ENCODE data around the gene CDH9. TPM values are rescaled to one million over a fixed set of nuclear protein-coding genes. Genes with fewer than 3 reads are reported as not detected.

The CDH9 gene, protein sequence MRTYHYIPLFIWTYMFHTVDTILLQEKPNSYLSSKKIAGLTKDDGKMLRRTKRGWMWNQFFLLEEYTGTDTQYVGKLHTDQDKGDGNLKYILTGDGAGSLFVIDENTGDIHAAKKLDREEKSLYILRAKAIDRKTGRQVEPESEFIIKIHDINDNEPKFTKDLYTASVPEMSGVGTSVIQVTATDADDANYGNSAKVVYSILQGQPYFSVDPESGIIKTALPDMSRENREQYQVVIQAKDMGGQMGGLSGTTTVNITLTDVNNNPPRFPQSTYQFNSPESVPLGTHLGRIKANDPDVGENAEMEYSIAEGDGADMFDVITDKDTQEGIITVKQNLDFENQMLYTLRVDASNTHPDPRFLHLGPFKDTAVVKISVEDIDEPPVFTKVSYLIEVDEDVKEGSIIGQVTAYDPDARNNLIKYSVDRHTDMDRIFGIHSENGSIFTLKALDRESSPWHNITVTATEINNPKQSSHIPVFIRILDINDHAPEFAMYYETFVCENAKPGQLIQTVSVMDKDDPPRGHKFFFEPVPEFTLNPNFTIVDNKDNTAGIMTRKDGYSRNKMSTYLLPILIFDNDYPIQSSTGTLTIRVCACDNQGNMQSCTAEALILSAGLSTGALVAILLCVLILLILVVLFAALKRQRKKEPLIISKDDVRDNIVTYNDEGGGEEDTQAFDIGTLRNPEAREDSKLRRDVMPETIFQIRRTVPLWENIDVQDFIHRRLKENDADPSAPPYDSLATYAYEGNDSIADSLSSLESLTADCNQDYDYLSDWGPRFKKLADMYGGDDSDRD
- not detected for polyA plus RNA-seq

DNA sequence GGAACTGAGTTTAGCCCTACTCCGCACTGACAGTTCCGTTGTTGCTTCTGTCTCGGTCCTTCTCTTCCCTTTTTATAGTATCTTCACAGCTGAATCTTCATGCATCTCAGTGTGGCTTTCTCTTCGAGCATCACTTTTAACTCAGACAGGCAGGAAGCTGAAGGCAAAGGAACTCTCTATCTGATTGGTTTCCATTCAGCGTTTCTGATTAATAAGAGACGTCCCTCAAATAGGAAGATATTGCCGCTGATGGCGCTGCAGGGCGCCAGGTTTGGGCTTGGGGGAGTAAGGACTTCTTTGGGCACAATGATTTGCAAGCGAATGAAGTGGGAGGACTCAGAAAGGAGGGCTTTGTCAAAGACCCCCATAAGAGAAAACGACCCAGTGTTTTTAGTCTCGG, at the start of gene CDH9:
Gene CDH9, minus strand, starts transcription at position 111 of the 400 bp plus-strand sequence. CDS start 50,253 bp downstream, outside the sequence.
- no peaks in the 10 kb centered on the region for H3K27me3 Mint-ChIP-seq
- H3K4me1 Mint-ChIP-seq, result no peaks in the 10 kb centered on the region
- H3K4me3 Mint-ChIP-seq, result no peak within 1 kb of the TSS
- no peak within 1 kb of the TSS for H3K27ac Mint-ChIP-seq
- H3K36me3 Mint-ChIP-seq, result no peaks in the 10 kb centered on the region
- H3K9me3 Mint-ChIP-seq, result peaks cover 0 to 4% (median 0%) of the 10 kb centered on the region in 3 donors

DNA sequence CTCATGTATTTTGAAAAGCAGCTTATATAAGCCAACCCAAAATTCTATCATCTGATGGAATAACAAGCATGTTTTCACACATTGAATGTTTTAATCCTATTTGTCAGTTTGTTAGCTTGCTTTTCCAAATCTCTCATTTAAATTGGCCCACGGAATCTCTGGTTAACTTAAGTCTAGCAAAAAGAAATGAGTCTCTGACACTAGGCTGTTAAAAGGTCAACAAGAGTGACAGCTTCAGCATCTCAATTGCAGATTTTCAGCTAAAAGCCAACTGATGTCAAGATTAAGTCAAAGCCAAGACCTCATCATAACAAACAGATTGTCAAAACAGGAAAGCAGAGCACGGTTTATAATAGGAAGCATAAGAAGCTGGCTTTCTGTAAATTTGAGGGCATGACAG, 49.4 kb upstream of the CDH9 start:
- no peaks in the 10 kb centered on the region for H3K36me3 Mint-ChIP-seq
- H3K4me1 Mint-ChIP-seq, result no peaks in the 10 kb centered on the region
- H3K27me3 Mint-ChIP-seq, result no peaks in the 10 kb centered on the region
- no peak overlapping the region for H3K27ac Mint-ChIP-seq
- H3K9me3 Mint-ChIP-seq, result no peaks in the 10 kb centered on the region
- H3K4me3 Mint-ChIP-seq, result no peak overlapping the region

DNA sequence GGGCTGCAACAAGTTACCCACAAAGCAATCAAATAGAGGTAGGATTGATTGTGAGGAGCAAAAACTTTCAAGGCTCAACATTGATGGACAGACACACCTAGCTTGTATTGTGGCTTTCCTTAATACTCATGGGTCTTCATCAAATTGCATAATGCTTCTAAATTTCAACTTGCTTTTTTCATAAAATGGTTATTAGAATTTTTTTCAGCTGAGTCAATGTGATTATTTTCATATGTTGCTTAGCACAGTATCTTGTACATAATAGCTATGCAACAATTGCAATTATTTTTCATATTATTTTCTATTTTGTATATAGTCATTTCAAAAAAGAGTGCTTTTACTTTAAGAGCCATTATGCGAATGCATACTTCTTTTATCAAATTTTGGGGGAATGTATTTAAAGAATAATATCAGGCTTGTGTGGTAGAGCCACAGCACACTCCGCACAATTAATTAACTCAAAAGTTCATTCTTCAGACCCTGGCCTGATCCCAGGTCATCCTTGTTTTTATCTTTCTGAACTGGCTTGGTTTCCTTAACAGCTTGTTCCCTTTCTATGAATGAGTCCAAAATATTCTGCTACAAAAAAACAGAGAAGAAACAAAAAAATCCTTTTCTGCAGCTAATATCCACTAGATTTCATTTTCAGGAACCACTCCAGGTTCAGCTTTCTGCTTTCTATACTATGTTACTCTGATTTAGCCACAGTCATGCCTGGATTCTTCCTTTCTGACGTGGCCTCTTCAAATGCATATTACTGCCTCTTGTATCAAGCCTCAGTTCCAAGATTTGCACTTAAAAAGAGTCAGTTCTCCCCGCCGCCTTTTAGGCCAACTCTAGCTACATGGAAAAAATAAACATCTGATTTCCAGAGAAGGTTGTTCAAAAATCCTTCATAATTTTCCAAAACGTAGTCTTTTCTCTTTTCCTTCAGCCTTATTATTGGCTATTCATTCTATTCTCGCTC, 45.3 kb upstream of the CDH9 start:
- H3K4me1 Mint-ChIP-seq, result no peaks in the 10 kb centered on the region
- H3K4me3 Mint-ChIP-seq, result no peak overlapping the region

DNA sequence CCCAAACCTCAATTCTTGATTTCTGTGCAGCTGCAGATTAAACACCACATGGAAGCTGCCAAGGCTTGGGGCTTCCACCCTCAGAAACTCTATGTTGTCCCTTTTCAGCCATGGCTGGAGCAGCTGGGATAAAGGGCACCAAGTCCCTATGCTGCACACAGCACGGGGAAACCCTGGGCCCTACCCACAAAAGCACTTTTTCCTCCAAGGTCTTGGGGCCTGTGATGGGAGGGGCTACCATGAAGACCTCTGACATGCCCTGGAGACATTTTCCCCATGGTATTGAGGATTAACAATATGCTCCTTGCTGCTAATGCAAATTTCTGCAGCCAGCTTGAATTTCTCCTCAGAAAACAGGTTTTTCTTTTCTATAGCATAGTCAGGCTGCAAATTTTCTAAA, 41.8 kb upstream of the CDH9 start:
- Mint-ChIP-seq H3K27ac (no peak overlapping the region), H3K27me3 (no peaks in the 10 kb centered on the region), H3K4me3 (no peak overlapping the region), H3K4me1 (no peaks in the 10 kb centered on the region), H3K36me3 (no peaks in the 10 kb centered on the region), H3K9me3 (peaks cover 2 to 21% (median 2%) of the 10 kb centered on the region in 3 donors)

More for the DNA sequence above, 45.3 kb upstream of the CDH9 start:
- H3K27ac Mint-ChIP-seq, result no peak overlapping the region
- no peaks in the 10 kb centered on the region for H3K36me3 Mint-ChIP-seq
- H3K9me3 Mint-ChIP-seq, result peaks cover 0 to 3% (median 2%) of the 10 kb centered on the region in 3 donors
- H3K27me3 Mint-ChIP-seq, result no peaks in the 10 kb centered on the region

DNA sequence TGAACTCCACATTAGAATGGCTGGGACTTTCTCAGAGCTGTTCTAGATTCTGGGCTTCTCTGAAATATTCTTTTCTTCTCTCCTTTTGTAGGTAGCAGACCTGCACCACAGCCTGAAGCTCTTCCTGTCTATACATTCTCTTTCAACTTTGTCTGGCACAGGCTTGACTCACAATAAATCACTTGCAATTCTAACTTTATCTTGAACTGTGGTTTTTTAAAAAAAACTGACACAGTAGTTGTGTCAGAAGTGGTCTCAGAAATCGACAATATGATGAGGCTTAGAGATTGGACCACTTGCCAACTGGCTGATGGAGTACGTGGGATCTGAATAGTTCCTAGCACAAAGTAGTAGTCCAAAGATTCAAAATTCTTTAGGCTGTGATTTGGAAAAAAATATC, 24.1 kb upstream of the CDH9 start:
- Mint-ChIP-seq H3K4me1 (no peaks in the 10 kb centered on the region), H3K27me3 (no peaks in the 10 kb centered on the region), H3K36me3 (peaks cover 1% of the 10 kb centered on the region)

DNA sequence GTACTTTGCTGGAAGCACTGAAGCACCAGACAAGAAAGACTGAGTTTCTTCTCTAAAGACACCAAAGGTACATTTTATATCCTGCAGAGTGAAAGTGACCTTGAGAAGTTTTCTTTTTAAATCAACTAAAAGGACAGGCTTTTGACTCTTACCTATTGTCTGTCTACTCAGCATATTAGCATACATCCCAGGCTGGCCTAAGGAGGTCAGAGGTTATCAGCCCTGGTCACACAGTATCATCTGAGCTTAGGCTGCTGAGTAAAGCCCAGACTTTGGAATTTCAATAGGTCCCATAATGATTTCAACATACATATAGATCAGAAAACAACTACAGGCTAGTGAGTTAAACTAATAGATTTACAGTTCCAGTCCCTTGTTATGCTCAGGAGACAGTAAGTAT, 10.1 kb upstream of the CDH9 start:
- no peak overlapping the region for H3K27ac Mint-ChIP-seq
- H3K4me3 Mint-ChIP-seq, result no peak overlapping the region
- H3K4me1 Mint-ChIP-seq, result no peaks in the 10 kb centered on the region
- no peaks in the 10 kb centered on the region for H3K36me3 Mint-ChIP-seq
- no peaks in the 10 kb centered on the region for H3K27me3 Mint-ChIP-seq
- peaks cover 0 to 10% (median 3%) of the 10 kb centered on the region in 3 donors for H3K9me3 Mint-ChIP-seq

More for the DNA sequence above, 24.1 kb upstream of the CDH9 start:
- peaks cover 1 to 4% (median 4%) of the 10 kb centered on the region in 3 donors for H3K9me3 Mint-ChIP-seq
- H3K4me3 Mint-ChIP-seq, result no peak overlapping the region
- no peak overlapping the region for H3K27ac Mint-ChIP-seq

GRCh38 chr5:27041372-27041771, 3.0 kb upstream of the CDH9 start:
- Mint-ChIP-seq H3K4me1 (no peaks in the 10 kb centered on the region), H3K36me3 (no peaks in the 10 kb centered on the region), H3K9me3 (peaks cover 0 to 4% (median 0%) of the 10 kb centered on the region in 3 donors), H3K4me3 (no peak overlapping the region), H3K27ac (no peak overlapping the region), H3K27me3 (no peaks in the 10 kb centered on the region)

GRCh38 chr5:27034565-27034964, 3.8 kb downstream of the CDH9 start:
- Mint-ChIP-seq H3K9me3 (peaks cover 0 to 4% (median 0%) of the 10 kb centered on the region in 3 donors), H3K27me3 (no peaks in the 10 kb centered on the region), H3K27ac (no peak overlapping the region), H3K4me1 (no peaks in the 10 kb centered on the region), H3K36me3 (no peaks in the 10 kb centered on the region), H3K4me3 (no peak overlapping the region)

- H3K27me3 Mint-ChIP-seq, result no peaks in the 10 kb centered on the region
- H3K9me3 Mint-ChIP-seq, result peaks cover 0 to 4% (median 0%) of the 10 kb centered on the region in 3 donors
- H3K4me3 Mint-ChIP-seq, result no peak overlapping the region
- no peaks in the 10 kb centered on the region for H3K4me1 Mint-ChIP-seq
- H3K27ac Mint-ChIP-seq, result no peak overlapping the region
- H3K36me3 Mint-ChIP-seq, result no peaks in the 10 kb centered on the region
These were observed 11.6 kb downstream of the CDH9 start for GRCh38 chr5:27026801-27027200.

GRCh38 chr5:27026063-27026462, 12.3 kb downstream of the CDH9 start:
- no peak overlapping the region for H3K27ac Mint-ChIP-seq
- no peak overlapping the region for H3K4me3 Mint-ChIP-seq
- H3K36me3 Mint-ChIP-seq, result no peaks in the 10 kb centered on the region
- H3K9me3 Mint-ChIP-seq, result peaks cover 0 to 4% (median 0%) of the 10 kb centered on the region in 3 donors
- no peaks in the 10 kb centered on the region for H3K4me1 Mint-ChIP-seq
- no peaks in the 10 kb centered on the region for H3K27me3 Mint-ChIP-seq

GRCh38 chr5:27021471-27021870, 16.9 kb downstream of the CDH9 start:
- H3K9me3 Mint-ChIP-seq, result peaks cover 0 to 4% (median 2%) of the 10 kb centered on the region in 3 donors
- H3K4me3 Mint-ChIP-seq, result no peak overlapping the region
- H3K27ac Mint-ChIP-seq, result no peak overlapping the region
- H3K4me1 Mint-ChIP-seq, result no peaks in the 10 kb centered on the region
- no peaks in the 10 kb centered on the region for H3K36me3 Mint-ChIP-seq
- no peaks in the 10 kb centered on the region for H3K27me3 Mint-ChIP-seq

- no peaks in the 10 kb centered on the region for H3K4me1 Mint-ChIP-seq
- H3K9me3 Mint-ChIP-seq, result peaks cover 0 to 4% (median 2%) of the 10 kb centered on the region in 3 donors
These were observed 17.4 kb downstream of the CDH9 start for GRCh38 chr5:27020973-27021372.

DNA sequence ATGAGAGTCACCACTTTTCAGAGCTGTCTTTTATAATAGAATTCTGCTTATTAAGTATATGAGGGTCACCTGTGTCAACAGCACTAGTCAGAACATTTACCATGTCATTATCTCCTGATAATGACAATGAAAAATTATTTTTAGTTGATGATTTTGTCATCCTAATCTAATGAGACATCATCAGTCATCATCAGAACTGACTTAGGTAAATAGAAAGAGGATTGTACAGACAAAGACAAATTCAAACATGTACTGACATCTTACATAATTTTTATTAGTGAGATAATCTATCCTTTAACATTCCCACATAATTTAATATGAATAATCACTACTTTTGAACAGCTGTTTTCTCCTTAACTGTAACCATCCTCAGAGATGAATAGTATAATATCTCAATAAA, 22.6 kb downstream of the CDH9 start:
- Mint-ChIP-seq H3K27me3 (no peaks in the 10 kb centered on the region), H3K4me3 (no peak overlapping the region), H3K9me3 (peaks cover 2 to 7% (median 4%) of the 10 kb centered on the region in 3 donors), H3K27ac (no peak overlapping the region), H3K4me1 (no peaks in the 10 kb centered on the region), H3K36me3 (no peaks in the 10 kb centered on the region)

More at GRCh38 chr5:27020973-27021372, 17.4 kb downstream of the CDH9 start:
- Mint-ChIP-seq H3K27me3 (no peaks in the 10 kb centered on the region), H3K36me3 (no peaks in the 10 kb centered on the region), H3K27ac (no peak overlapping the region), H3K4me3 (no peak overlapping the region)

DNA sequence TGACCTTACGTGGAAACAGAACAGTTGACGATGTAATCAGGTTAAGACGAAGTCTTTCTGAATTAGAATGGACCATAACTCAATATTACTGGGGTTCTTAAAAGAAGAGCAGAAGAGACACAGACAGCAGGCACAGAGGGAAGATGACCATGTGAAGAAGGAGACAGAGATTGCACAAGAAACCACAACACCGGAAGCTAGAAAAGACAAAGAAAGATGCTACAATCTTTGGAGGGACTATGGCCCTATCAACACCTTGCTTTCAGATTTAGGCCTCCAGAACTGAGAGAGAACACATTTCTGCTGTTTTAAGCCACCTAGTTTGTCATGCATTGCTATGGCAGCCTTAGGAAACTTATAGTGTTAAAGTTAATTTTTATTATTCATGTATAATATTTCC, 27.1 kb downstream of the CDH9 start:
- Mint-ChIP-seq H3K27me3 (no peaks in the 10 kb centered on the region), H3K27ac (no peak overlapping the region), H3K36me3 (no peaks in the 10 kb centered on the region), H3K4me3 (no peak overlapping the region), H3K4me1 (peaks cover 0 to 1% (median 0%) of the 10 kb centered on the region in 3 donors), H3K9me3 (peaks cover 0 to 8% (median 5%) of the 10 kb centered on the region in 3 donors)

All from IgD-negative memory B cell (primary cell).